Measurements from ENCODE around the gene PPM1J. TPM values are rescaled to one million over a fixed set of nuclear protein-coding genes. Genes with fewer than 3 reads are reported as not detected.

PPM1J gene
- polyA plus RNA-seq, 1 of the 3 experiments (the other 2 are of a cell fraction), result 5.3 TPM

DNA sequence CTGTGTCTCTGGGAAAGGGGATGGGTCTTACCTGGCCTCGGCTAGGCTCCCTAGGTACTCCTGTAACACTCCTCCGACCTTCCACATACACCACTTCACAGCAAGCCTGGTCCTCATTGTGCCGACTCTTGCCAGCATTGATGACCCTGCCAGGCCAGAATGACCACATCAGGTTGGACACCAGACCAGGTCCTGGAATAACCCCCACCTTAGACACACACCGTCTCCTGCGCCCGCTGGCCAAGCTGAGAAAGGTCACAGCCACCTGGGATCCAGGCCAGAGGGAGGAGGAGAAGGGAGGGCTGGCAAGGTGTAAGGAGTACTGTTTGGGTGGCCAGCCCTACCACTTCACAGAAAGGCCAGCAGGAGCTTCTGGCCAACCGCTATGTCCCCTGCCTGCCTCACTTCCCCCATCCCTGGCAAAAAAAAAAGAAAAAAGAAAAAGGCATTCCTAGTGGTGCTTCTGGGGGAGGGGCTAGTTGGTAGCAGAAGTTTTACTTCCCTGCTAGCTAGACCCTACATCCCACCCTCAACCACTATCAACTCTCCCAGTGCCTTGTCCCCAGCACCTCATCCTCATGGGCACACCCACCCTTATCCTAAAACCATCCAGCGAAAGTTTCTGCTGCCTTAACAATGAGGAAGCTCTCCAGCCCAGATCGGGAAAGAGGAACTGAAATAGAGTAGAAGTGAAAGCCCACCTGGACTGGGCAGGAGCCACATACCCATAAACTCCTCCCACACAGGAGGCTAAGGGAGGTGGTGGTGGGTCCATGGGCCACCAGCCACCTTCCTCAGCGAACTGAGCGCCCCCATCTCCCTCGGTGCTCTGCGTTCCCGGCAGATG lies 1.4 kb downstream of the PPM1J start:
- H3K4me3 ChIP-seq (ENCODE audit: low read depth in 2 of 2, low read length in 1 of 2), result peak overlapping the region; percentile 72 to 83
- DNase-seq, result no peak
- H3K4me2 ChIP-seq, result peak overlapping the region; percentile 96
- TF ChIP-seq ELF1 (IDR thresholded peaks at IDR 0.05) (no peak), TEAD4 (IDR thresholded peaks at IDR 0.05; ENCODE audit: borderline replicate concordance, insufficient read depth) (no peak), MAX (IDR thresholded peaks at IDR 0.05; ENCODE audit: low read depth) (no peak), NRF1 (IDR thresholded peaks at IDR 0.05; ENCODE audit: low read depth, low read length) (no peak)
- TF ChIP-seq, protein P1, sequence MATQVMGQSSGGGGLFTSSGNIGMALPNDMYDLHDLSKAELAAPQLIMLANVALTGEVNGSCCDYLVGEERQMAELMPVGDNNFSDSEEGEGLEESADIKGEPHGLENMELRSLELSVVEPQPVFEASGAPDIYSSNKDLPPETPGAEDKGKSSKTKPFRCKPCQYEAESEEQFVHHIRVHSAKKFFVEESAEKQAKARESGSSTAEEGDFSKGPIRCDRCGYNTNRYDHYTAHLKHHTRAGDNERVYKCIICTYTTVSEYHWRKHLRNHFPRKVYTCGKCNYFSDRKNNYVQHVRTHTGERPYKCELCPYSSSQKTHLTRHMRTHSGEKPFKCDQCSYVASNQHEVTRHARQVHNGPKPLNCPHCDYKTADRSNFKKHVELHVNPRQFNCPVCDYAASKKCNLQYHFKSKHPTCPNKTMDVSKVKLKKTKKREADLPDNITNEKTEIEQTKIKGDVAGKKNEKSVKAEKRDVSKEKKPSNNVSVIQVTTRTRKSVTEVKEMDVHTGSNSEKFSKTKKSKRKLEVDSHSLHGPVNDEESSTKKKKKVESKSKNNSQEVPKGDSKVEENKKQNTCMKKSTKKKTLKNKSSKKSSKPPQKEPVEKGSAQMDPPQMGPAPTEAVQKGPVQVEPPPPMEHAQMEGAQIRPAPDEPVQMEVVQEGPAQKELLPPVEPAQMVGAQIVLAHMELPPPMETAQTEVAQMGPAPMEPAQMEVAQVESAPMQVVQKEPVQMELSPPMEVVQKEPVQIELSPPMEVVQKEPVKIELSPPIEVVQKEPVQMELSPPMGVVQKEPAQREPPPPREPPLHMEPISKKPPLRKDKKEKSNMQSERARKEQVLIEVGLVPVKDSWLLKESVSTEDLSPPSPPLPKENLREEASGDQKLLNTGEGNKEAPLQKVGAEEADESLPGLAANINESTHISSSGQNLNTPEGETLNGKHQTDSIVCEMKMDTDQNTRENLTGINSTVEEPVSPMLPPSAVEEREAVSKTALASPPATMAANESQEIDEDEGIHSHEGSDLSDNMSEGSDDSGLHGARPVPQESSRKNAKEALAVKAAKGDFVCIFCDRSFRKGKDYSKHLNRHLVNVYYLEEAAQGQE (IDR thresholded peaks at IDR 0.05; ENCODE audit: low read depth, low read length), result no peak
- TF ChIP-seq, protein P2, sequence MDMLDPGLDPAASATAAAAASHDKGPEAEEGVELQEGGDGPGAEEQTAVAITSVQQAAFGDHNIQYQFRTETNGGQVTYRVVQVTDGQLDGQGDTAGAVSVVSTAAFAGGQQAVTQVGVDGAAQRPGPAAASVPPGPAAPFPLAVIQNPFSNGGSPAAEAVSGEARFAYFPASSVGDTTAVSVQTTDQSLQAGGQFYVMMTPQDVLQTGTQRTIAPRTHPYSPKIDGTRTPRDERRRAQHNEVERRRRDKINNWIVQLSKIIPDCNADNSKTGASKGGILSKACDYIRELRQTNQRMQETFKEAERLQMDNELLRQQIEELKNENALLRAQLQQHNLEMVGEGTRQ (IDR thresholded peaks at IDR 0.05; ENCODE audit: borderline replicate concordance, low read depth, low read length), result no peak
- TF ChIP-seq, protein P3, sequence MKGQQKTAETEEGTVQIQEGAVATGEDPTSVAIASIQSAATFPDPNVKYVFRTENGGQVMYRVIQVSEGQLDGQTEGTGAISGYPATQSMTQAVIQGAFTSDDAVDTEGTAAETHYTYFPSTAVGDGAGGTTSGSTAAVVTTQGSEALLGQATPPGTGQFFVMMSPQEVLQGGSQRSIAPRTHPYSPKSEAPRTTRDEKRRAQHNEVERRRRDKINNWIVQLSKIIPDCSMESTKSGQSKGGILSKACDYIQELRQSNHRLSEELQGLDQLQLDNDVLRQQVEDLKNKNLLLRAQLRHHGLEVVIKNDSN (IDR thresholded peaks at IDR 0.05; ENCODE audit: borderline replicate concordance, low read depth), result no peak
- H3K9me2 ChIP-seq, result no peaks in the 10 kb centered on the region
- no peaks in the 10 kb centered on the region for H3K36me3 ChIP-seq (replicated peaks in 1 of 2; ENCODE audit: control insufficient read depth in 1 of 2, insufficient read depth in 2 of 2, low read length in 1 of 2)
- POLR2A ChIA-PET, result no interaction called here
- CTCF ChIA-PET, result interaction anchor here (1.4 to 11.8 kb wide), 12 partner anchors 8 to 359 kb away, joined by 3 to 754 read pairs (median 28); partner anchors contain the start of genes LRIG2 and MOV10
- no peaks in the 10 kb centered on the region for H3K9me3 ChIP-seq
- H4K20me1 ChIP-seq (ENCODE audit: insufficient read depth), result no peaks in the 10 kb centered on the region
- WGBS (ENCODE audit: low lambda C conversion rate), result 85% methylated on average over 9 of the region's 14 CpGs
- H3F3A ChIP-seq (replicated peaks; ENCODE audit: insufficient read depth), result peaks cover 9% of the 10 kb centered on the region
- no peaks in the 10 kb centered on the region for H3K27me3 ChIP-seq (ENCODE audit: insufficient read depth)
- H3K9ac ChIP-seq, result peak overlapping the region; percentile 22; the same call in 1 of the 2 replicates
- H2AFZ ChIP-seq (ENCODE audit: low read depth), result peak overlapping the region; percentile 93; the same call in 1 of the 2 replicates
- peaks cover 0 to 20% of the 10 kb centered on the region in 2 experiments; a peak in 1 of 4 replicates for H3K4me1 ChIP-seq (ENCODE audit: control insufficient read depth in 1 of 2, insufficient read depth in 2 of 2, low read depth in 1 of 2, low read length in 1 of 2)
- no peak overlapping the region for H3K27ac ChIP-seq (ENCODE audit: low read depth in 2 of 2, low read length in 1 of 2)
- no peaks in the 10 kb centered on the region for H3K79me2 ChIP-seq (ENCODE audit: insufficient read depth)

GRCh38 chr1:112712701-112713128 lies 2.4 kb downstream of the PPM1J start:
- CTCF ChIA-PET, result interaction anchor here (1.2 to 11.8 kb wide), 5 partner anchors 9 to 322 kb away, joined by 4 to 754 read pairs (median 32); no protein-coding TSS in a partner anchor

More at GRCh38 chr1:112712701-112713128, 2.4 kb downstream of the PPM1J start:
- Histone ChIP-seq H3K9ac (no peak overlapping the region), H3K9me2 (no peaks in the 10 kb centered on the region), H3K79me2 (ENCODE audit: insufficient read depth) (no peaks in the 10 kb centered on the region), H2AFZ (ENCODE audit: low read depth) (no peak overlapping the region), H3K36me3 (replicated peaks in 1 of 2; ENCODE audit: control insufficient read depth in 1 of 2, insufficient read depth in 2 of 2, low read length in 1 of 2) (no peaks in the 10 kb centered on the region), H3K27ac (ENCODE audit: low read depth in 2 of 2, low read length in 1 of 2) (no peak overlapping the region), H3K4me1 (ENCODE audit: control insufficient read depth in 1 of 2, insufficient read depth in 2 of 2, low read depth in 1 of 2, low read length in 1 of 2) (peaks cover 0 to 18% of the 10 kb centered on the region in 2 experiments; a peak in 1 of 4 replicates), H3K4me2 (no peak overlapping the region), H3F3A (replicated peaks; ENCODE audit: insufficient read depth) (peaks cover 9% of the 10 kb centered on the region), H4K20me1 (ENCODE audit: insufficient read depth) (no peaks in the 10 kb centered on the region), H3K4me3 (ENCODE audit: low read depth in 2 of 2, low read length in 1 of 2) (no peak overlapping the region), H3K27me3 (ENCODE audit: insufficient read depth) (no peaks in the 10 kb centered on the region), H3K9me3 (no peaks in the 10 kb centered on the region)
- DNase-seq, result no peak
- POLR2A ChIA-PET, result no interaction called here
- WGBS (ENCODE audit: low lambda C conversion rate), result 85% methylated on average over 9 of the region's 9 CpGs
- no peak for TF ChIP-seq EP300 (IDR thresholded peaks at IDR 0.05; ENCODE audit: borderline replicate concordance in 1 of 2, low read depth in 1 of 2, low read length in 1 of 2)
- TF ChIP-seq FOXM1 (IDR thresholded peaks at IDR 0.05; ENCODE audit: low read depth), result no peak
- no peak for TF ChIP-seq YY1 (IDR thresholded peaks at IDR 0.05; ENCODE audit: low read depth)
- TF ChIP-seq NRF1 (IDR thresholded peaks at IDR 0.05; ENCODE audit: low read depth, low read length), result no peak

Measured in SK-N-SH (cell line).